ENCODE measurements around the gene PTPRU.
"Not testable (repeated sequence)": the region's sequence is repeated elsewhere in the genome, so short reads cannot be mapped to it uniquely, and the experiment has no call there.

PTPRU gene

GRCh38 chr1:29222260-29222659 lies 14.1 kb upstream of the PTPRU start:
- DNase-seq (ENCODE audit: low spot score) = not testable (repeated sequence)

DNA sequence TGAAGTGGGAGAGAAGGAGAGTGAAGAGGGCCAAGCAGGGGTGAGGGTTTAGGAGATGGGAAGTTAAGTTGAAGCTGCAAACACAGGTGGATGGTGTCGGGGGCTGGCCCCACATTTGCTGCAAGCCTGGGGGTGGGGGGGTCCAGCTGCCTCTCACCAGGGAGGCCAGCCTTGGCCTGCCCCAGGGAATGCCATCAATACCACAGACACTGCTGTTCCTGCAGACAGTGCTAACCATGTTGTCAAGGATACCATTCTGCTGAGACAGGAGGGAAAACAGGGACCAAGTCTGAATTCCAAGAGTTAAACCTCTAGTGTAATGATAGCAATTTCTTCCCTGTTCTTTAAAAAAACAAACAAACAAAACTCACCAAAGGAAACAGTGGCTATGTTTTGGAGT lies 13.6 kb upstream of the PTPRU start:
- no peak for DNase-seq (ENCODE audit: low spot score)

- no peak for DNase-seq (ENCODE audit: low spot score)
Measured at GRCh38 chr1:29223521-29223920, 12.8 kb upstream of the PTPRU start.

- DNase-seq (ENCODE audit: low spot score) = no peak
Measured at GRCh38 chr1:29224356-29224837, 11.9 kb upstream of the PTPRU start.

DNA sequence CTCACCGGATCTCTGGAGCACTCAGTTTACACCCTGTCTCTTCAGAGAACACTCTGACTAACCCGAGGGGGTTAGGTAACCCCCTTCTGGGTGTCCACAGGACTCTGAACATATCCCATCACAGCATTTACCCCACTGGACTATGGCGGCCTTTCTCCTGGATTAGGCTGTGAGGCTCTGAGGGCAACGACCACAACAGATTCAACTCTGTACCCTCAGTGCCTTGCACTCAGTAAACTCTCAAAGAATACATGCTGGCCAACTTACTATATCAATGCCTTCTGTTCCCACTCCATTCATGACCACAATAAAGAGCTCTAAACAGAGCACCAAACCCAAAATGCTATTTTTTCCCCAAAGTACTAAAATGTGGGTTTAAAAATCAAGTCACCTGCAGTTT lies 11.0 kb upstream of the PTPRU start:
- DNase-seq (ENCODE audit: low spot score) = no peak

DNA sequence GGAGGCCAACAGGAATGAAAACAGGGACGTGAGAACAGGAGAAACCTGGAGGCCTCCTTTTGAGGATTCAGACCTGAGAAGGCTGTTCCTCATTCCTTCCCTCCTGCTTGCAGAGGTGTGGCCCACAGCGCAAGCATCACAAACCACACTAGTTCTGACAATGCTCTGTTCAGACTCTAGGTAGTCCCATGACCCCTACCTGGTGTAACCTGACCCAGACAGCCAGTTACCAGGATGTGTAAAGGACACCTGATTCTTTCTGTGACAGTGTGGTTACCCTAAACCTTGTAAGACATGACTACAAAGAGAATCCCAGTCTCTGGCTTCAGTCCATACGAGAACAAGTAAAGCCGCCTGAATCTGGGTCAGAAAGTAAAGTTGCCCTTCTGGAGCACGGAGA lies 8.8 kb upstream of the PTPRU start:
- no peak for DNase-seq (ENCODE audit: low spot score)

GRCh38 chr1:29230204-29230552 lies 6.1 kb upstream of the PTPRU start:
- DNase-seq (ENCODE audit: low spot score) = no peak

DNA sequence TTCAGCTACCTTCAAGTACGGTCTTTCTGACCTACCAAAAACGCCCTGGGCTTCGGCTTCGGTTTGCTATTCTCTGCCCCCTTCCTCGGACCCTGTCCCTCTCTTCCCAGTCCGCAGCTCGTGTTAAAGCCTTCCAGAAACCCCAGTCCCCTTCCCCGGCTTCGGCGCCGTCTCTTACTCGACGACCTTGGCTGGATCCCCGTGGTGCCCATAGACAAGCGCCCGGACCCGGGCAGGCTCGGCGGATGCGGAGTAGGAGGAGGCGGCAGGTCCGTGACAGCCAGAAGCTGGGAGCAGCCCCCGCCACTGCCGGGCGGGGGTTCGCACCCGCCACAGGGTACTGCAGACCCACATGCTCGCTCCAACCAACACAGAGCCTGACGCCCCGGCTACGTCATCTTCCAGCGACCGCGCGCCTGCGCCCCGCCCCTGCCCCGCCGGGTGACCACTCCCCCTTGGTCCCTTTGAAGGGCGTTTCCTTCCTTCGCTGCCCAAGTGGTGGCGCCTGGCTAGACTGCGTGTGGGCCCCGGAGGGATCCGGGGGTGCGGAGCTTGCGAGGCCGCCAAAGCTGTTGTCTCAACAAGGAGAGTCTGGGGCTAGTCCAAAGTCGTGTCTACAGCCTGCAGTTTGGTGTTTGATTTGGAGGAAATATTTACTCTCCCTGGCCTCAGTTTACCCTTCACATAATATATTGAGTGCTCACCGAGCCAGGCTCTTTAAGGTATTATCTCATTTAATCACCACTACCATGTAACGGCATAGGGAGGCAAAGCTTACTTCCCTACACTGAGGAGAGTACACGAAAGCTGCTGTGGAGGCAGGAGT lies 5.6 kb upstream of the PTPRU start, which contains the start of gene MECR:
Gene MECR, minus strand, starts transcription at position 382 of the 826 bp plus-strand sequence. Its CDS starts 28 bp downstream, at position 354.
- peak; percentile 88 for DNase-seq (ENCODE audit: low spot score)

DNA sequence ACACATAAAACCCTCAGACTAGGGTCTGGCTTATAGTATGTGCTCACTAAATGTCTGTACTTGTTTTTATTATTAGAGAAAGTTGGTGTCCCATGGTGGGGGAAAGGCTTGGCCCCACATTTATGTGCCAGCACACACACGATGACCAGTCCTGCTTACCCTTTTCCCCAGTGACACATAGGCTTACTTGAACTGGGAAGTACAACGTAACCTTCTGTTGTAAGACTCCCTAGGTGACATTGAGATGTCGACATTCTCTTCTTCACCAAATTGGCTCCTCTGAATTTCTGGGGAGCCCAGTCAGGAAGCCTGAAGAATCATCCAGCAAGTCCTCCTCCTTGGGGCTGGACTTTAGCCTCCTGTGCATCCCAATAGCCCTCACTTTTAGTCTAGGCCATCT lies 3.9 kb upstream of the PTPRU start:
- no peak for DNase-seq (ENCODE audit: low spot score)

- DNase-seq (ENCODE audit: low spot score) = no peak
Measured at GRCh38 chr1:29233693-29234092, 2.6 kb upstream of the PTPRU start.

GRCh38 chr1:29234471-29234870 lies 1.9 kb upstream of the PTPRU start:
- DNase-seq (ENCODE audit: low spot score) = no peak

DNA sequence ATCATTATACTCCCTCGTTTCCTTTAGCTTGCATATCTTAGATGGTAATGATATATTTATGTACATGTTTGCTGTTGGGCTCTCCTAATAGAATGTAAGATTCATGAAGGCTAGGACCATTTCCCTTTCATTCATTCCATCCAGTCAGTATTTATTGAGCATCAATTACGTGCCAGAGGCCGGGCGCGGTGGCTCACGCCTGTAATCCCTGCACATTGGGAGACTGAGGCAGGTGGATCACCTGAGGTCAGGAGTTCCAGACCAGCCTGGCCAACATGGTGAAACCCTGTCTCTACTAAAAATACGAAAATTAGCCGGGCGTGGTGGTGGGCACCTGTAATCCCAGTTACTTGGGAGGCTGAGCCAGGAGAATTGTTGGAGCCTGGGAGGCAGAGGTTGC lies 1.4 kb upstream of the PTPRU start:
- DNase-seq (ENCODE audit: low spot score) = not testable (repeated sequence)

- DNase-seq (ENCODE audit: low spot score) = no peak
Measured at GRCh38 chr1:29236712-29237128, 398 bp downstream of the PTPRU start.

DNA sequence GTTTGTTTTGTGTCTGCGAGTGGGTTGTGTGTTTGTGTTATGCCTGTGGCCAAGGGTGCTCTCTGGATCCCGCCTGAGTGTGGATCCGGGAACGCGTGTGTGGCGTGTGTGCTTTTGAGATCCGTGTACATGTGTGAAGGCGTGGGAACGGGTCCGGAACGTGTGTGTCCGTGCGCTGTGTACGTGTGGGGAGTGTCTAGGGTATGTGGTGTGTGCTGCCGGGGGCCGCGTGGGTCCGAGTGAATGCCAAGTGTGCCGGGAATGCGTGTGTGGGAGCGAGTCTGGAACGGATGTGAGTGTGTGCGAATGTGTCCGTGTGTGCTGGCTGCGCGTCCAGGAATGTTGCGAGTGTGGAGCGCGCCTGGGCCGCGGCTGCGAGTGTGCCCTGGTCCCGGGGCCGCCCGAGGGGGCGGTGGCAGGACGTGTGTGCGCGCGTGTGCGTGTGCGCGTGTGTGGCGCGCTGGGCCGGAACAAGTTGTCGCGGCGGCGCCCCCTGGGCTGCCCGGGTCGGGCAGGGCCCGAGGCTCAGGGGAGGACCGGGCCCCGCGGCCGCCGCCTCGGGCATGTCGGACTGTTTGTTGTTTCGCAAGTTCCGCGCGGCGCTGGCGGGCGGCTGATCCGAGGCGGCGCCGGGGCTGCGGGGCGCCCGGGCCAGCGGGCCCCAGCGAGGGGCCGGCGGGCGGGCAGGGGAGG lies 953 bp downstream of the PTPRU start:
- no peak for DNase-seq (ENCODE audit: low spot score)

GRCh38 chr1:29237852-29238619 lies 1.7 kb downstream of the PTPRU start:
- DNase-seq (ENCODE audit: low spot score) = no peak

DNA sequence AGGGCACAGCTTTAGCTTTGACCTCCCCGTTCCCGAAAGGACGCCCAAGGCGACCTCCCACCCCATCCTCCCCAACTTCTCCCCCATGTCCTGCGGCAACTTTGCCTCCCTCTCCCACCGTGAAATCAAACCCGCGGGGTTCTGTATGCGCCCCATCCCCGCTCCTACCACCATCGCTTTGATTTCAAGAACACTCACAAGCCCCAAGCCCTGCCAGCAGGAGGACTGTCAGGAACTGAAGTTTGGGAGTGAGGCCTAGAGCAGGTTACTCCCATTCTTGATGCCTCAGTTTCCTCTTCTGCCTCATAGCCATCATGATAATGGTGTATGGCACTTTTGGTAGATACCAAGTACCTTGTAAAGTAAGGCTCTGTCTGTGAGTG lies 2.3 kb downstream of the PTPRU start:
- DNase-seq (ENCODE audit: low spot score) = no peak

DNA sequence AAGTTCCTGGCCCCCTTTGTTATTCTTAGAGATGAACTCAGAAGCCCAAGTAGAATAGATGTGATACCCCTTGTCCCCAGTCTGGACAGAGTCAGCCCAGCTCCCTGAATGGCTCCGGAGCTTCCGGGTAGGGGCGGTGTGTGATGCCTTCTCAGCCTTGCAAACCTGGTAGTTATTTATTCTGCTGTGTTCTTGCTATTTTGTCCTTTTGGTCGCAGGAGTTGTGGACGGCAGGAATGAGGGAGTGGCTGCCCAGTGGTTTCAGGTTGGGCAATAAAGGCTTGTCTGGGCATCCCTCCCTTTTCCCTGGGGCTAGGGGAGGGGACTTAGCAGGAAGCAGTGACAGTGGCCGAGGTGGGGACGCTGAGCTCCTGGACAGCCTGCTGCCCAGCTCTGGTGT lies 2.8 kb downstream of the PTPRU start:
- no peak for DNase-seq (ENCODE audit: low spot score)

- no peak for DNase-seq (ENCODE audit: low spot score)
Measured at GRCh38 chr1:29240400-29240837, 4.1 kb downstream of the PTPRU start.

DNA sequence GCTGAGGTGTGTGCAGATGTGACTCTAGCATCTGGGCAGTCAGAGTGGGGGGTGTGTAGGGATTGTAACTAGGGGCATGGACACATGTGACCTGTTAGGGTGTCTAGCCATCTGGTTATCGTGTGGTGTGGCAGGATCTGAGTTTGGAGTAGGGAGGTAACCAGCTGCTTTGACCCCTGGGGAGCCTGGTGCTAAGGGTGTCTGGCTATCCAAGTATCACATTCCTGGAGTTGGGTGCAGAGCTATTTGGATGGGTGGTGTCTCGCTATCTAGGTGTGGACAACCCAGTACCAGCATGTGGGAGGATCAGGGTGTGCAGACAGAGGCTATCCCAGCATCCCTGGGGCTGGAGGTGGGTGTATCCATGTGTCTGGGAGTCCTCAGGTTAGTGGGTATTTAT lies 4.7 kb downstream of the PTPRU start:
- no peak for DNase-seq (ENCODE audit: low spot score)

- no peak for DNase-seq (ENCODE audit: low spot score)
Measured at GRCh38 chr1:29243023-29243870, 6.9 kb downstream of the PTPRU start.

- DNase-seq (ENCODE audit: low spot score) = no peak
Measured at GRCh38 chr1:29243871-29244200, 7.5 kb downstream of the PTPRU start.

GRCh38 chr1:29245261-29245660 lies 8.9 kb downstream of the PTPRU start:
- DNase-seq (ENCODE audit: low spot score) = no peak

All from globus pallidus (tissue), 1 donor.